ENCODE data around the gene ACADVL. TPM values are rescaled to one million over a fixed set of nuclear protein-coding genes. Genes with fewer than 3 reads are reported as not detected.
A peak's percentile ranks its signal among the peaks of the same experiment; 100 is the strongest.
"Not testable (repeated sequence)": the region's sequence is repeated elsewhere in the genome, so short reads cannot be mapped to it uniquely, and the experiment has no call there.

ACADVL gene
- total RNA-seq, 6 experiments from 2014 or later = 640 to 1,849 (median 1,071) TPM

- intact Hi-C loops (cut with DNase I) = no loop called here
- peaks cover 0 to 10% (median 0%) of the 10 kb centered on the region in 4 donors for H3K36me3 ChIP-seq
- no peaks in the 10 kb centered on the region for H3K27me3 ChIP-seq
- peak overlapping the region; percentile 44 to 81 (median 75) for H3K4me3 ChIP-seq
- H3K9me3 ChIP-seq = no peaks in the 10 kb centered on the region
- WGBS (ENCODE audit: insufficient coverage, low coverage, low lambda C conversion rate, missing lambda C conversion rate) = 1% methylated on average over 17 of the region's 18 CpGs
- DNase-seq (peak; percentile 87 to 93 (median 90)), ATAC-seq (peak; percentile 61 to 71 (median 66))
- peaks cover 0 to 37% (median 3%) of the 10 kb centered on the region in 4 donors for H3K4me1 ChIP-seq
- TF ChIP-seq POLR2A (IDR thresholded peaks at IDR 0.05) (peak; percentile 93), CTCF (IDR thresholded peaks at IDR 0.05) (no peak)
- H3K27ac ChIP-seq = peak overlapping the region; percentile 53 to 78 (median 61)
Measured at GRCh38 chr17:7177954-7178477, 41.7 kb upstream of the ACADVL start.

- 26% methylated on average over 5 of the region's 11 CpGs for WGBS (ENCODE audit: insufficient coverage, low coverage, low lambda C conversion rate, missing lambda C conversion rate)
- H3K4me3 ChIP-seq = peak overlapping the region; percentile 44 to 81 (median 75)
- intact Hi-C loops (cut with DNase I) = no loop called here
Measured at GRCh38 chr17:7178973-7179316, 40.8 kb upstream of the ACADVL start.

GRCh38 chr17:7179317-7180254 lies 40.2 kb upstream of the ACADVL start, which contains the start of gene ASGR1:
TSS of gene ASGR1 (minus strand) at chr17:7179370. CDS start at chr17:7178563, 807 bp downstream.
- H3K36me3 ChIP-seq = no peaks in the 10 kb centered on the region
- 28% methylated on average over 7 of the region's 20 CpGs for WGBS (ENCODE audit: insufficient coverage, low coverage, low lambda C conversion rate, missing lambda C conversion rate)
- H3K4me1 ChIP-seq = peaks cover 0 to 34% (median 5%) of the 10 kb centered on the region in 4 donors
- peak; percentile 88 to 95 (median 93) for DNase-seq
- TF ChIP-seq CTCF (IDR thresholded peaks at IDR 0.05) (no peak), POLR2A (IDR thresholded peaks at IDR 0.05) (peak; percentile 82)
- intact Hi-C loops (cut with DNase I) = no loop called here
- H3K9me3 ChIP-seq = no peaks in the 10 kb centered on the region
- peak within 1 kb of the TSS; percentile 44 to 81 (median 75) for H3K4me3 ChIP-seq
- ATAC-seq = peak; percentile 58 to 78 (median 72)
- H3K27me3 ChIP-seq = no peaks in the 10 kb centered on the region
- H3K27ac ChIP-seq = peak within 1 kb of the TSS; percentile 58 to 78 (median 61)

More at GRCh38 chr17:7178973-7179316, 40.8 kb upstream of the ACADVL start:
- peak overlapping the region; percentile 53 to 78 (median 61) for H3K27ac ChIP-seq
- TF ChIP-seq CTCF (IDR thresholded peaks at IDR 0.05) (no peak), POLR2A (IDR thresholded peaks at IDR 0.05) (no peak)
- no peaks in the 10 kb centered on the region for H3K27me3 ChIP-seq
- no peaks in the 10 kb centered on the region for H3K9me3 ChIP-seq
- H3K4me1 ChIP-seq = peaks cover 0 to 31% (median 3%) of the 10 kb centered on the region in 4 donors
- DNase-seq (no peak), ATAC-seq (no peak)
- peaks cover 0 to 3% (median 0%) of the 10 kb centered on the region in 4 donors for H3K36me3 ChIP-seq

- intact Hi-C loops (cut with DNase I) = not testable (repeated sequence)
- WGBS (ENCODE audit: insufficient coverage, low coverage, low lambda C conversion rate, missing lambda C conversion rate) = 96% methylated on average over 2 of the region's 2 CpGs
Measured at GRCh38 chr17:7182101-7182500, 37.6 kb upstream of the ACADVL start.

More at GRCh38 chr17:7182101-7182500, 37.6 kb upstream of the ACADVL start:
- H3K27ac ChIP-seq, H3K36me3 ChIP-seq, ATAC-seq, H3K27me3 ChIP-seq, H3K4me3 ChIP-seq, H3K9me3 ChIP-seq, DNase-seq: not testable (repeated sequence)
- peaks cover 0 to 24% (median 8%) of the 10 kb centered on the region in 4 donors for H3K4me1 ChIP-seq

All from right lobe of liver (tissue), 6 donors.